ENCODE data around the gene GREB1L. TPM values are rescaled to one million over a fixed set of nuclear protein-coding genes. Genes with fewer than 3 reads are reported as not detected.

The GREB1L gene
- total and polyA plus RNA-seq, 12 donors, result 0.39 to 4.9 (median 1.3) TPM

DNA sequence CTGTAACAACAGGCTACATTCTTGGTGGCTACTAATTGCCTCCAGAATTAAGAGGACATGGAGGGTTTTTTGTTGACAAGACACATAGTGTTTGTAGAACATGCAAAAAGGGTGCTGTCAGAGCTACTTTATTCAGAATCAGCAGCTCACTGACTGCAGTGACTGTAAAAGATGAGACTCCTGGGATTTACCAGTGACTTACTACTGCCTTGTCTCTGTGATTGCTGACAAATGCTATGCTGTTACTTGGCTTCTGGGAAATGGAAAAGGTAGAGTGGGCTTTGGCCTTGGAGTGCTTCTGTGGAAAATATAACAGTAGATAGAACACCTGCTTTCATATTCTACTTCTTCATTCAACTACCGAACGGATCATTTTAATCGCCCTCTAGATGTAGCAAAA lies 47.8 kb downstream of the GREB1L start:
- no peaks in the 10 kb centered on the region for H3K36me3 ChIP-seq (replicated peaks in 1 of 2)
- no peak for DNase-seq
- 81 to 90% (median 89%) methylated on average over 3 of the region's 3 CpGs for WGBS, 4 donors
- H3K9me3 ChIP-seq (replicated peaks in 1 of 3), result no peaks in the 10 kb centered on the region
- H3K27ac ChIP-seq, result no peak overlapping the region
- H3K4me3 ChIP-seq, result no peak overlapping the region
- H3K4me1 ChIP-seq (replicated peaks in 1 of 2), result no peaks in the 10 kb centered on the region
- intact Hi-C loops (cut with DNase I), result loop anchor here in 1 of 2 donors (10.0 kb wide), 1 partner anchor 85 kb away; no protein-coding TSS in a partner anchor
- H3K27me3 ChIP-seq, result no peaks in the 10 kb centered on the region
- TF ChIP-seq, protein P1, sequence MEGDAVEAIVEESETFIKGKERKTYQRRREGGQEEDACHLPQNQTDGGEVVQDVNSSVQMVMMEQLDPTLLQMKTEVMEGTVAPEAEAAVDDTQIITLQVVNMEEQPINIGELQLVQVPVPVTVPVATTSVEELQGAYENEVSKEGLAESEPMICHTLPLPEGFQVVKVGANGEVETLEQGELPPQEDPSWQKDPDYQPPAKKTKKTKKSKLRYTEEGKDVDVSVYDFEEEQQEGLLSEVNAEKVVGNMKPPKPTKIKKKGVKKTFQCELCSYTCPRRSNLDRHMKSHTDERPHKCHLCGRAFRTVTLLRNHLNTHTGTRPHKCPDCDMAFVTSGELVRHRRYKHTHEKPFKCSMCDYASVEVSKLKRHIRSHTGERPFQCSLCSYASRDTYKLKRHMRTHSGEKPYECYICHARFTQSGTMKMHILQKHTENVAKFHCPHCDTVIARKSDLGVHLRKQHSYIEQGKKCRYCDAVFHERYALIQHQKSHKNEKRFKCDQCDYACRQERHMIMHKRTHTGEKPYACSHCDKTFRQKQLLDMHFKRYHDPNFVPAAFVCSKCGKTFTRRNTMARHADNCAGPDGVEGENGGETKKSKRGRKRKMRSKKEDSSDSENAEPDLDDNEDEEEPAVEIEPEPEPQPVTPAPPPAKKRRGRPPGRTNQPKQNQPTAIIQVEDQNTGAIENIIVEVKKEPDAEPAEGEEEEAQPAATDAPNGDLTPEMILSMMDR (IDR thresholded peaks at IDR 0.05), result no peak
- no peak for TF ChIP-seq POLR2A (IDR thresholded peaks at IDR 0.05)

DNA sequence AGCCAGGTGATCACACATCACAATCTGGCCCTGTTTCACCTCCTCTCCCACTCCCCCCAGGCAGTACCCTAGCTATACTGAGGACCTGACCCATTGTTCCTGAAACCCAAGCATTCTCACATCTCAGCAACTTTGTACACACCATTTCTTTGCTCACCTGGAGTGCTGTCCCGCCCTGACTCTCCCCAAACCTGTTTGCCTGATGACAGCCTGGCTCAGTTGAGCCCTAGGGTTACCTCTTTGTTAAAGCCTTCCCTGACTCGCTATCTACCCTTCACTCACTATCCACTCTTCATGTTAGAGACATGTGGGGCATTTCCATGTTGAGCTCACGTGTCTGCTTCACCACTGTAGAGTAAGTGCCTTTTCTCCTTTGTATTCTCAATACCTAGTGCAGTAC lies 49.1 kb downstream of the GREB1L start:
- no peak for DNase-seq
- H3K27me3 ChIP-seq, result no peaks in the 10 kb centered on the region
- H3K9me3 ChIP-seq (replicated peaks in 1 of 3), result no peaks in the 10 kb centered on the region
- H3K4me3 ChIP-seq, result no peak overlapping the region
- no peak overlapping the region for H3K27ac ChIP-seq
- intact Hi-C loops (cut with DNase I), result loop anchor here in 1 of 2 donors (10.0 kb wide), 1 partner anchor 84 kb away; no protein-coding TSS in a partner anchor
- WGBS, 4 donors, result 68 to 88% (median 81%) methylated on average over 3 of the region's 3 CpGs
- H3K4me1 ChIP-seq (replicated peaks in 1 of 2), result no peaks in the 10 kb centered on the region
- TF ChIP-seq, protein P1 (IDR thresholded peaks at IDR 0.05), result no peak
- no peak for TF ChIP-seq POLR2A (IDR thresholded peaks at IDR 0.05)
- no peaks in the 10 kb centered on the region for H3K36me3 ChIP-seq (replicated peaks in 1 of 2)

- no peak overlapping the region for H3K27ac ChIP-seq
- H3K4me1 ChIP-seq (replicated peaks in 1 of 2), result no peaks in the 10 kb centered on the region
- H3K36me3 ChIP-seq (replicated peaks in 1 of 2), result no peaks in the 10 kb centered on the region
- no peaks in the 10 kb centered on the region for H3K9me3 ChIP-seq (replicated peaks in 1 of 3)
- no peaks in the 10 kb centered on the region for H3K27me3 ChIP-seq
- intact Hi-C loops (cut with DNase I), result loop anchor here in 1 of 2 donors (10.0 kb wide), 1 partner anchor 81 kb away; no protein-coding TSS in a partner anchor
- H3K4me3 ChIP-seq, result no peak overlapping the region
- WGBS, 4 donors, result 91 to 98% (median 96%) methylated on average over 3 of the region's 3 CpGs
- TF ChIP-seq, protein P1 (IDR thresholded peaks at IDR 0.05), result no peak
- TF ChIP-seq POLR2A (IDR thresholded peaks at IDR 0.05), result no peak
- DNase-seq, result no peak
These were observed 51.4 kb downstream of the GREB1L start for GRCh38 chr18:21293479-21293878.

DNA sequence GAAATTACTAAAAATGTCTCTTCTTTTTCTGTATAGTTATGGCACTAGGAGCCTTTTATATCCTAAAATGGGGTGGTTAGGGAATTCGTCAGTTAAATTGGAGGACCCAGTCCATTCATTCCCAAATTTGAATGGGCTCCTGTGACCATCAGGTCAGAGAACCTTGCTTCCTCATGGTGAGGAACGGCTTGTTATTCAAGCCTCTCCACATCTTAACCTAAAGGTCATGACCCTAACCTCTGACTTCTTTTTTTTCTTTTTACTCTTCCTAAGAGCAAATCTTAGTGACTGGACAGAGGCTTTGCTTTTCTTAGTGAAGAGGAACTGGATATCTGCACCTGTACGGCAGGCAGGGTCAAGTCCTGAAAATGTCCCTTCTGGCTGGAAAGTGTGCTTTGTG lies 53.1 kb downstream of the GREB1L start:
- H3K27me3 ChIP-seq, result no peaks in the 10 kb centered on the region
- no peaks in the 10 kb centered on the region for H3K4me1 ChIP-seq (replicated peaks in 1 of 2)
- 70 to 86% (median 76%) methylated on average over 3 of the region's 3 CpGs for WGBS, 4 donors
- DNase-seq, result no peak
- intact Hi-C loops (cut with DNase I), result loop anchor here in 1 of 2 donors (10.0 kb wide), 1 partner anchor 80 kb away; no protein-coding TSS in a partner anchor
- no peaks in the 10 kb centered on the region for H3K9me3 ChIP-seq (replicated peaks in 1 of 3)
- H3K27ac ChIP-seq, result no peak overlapping the region
- H3K36me3 ChIP-seq (replicated peaks in 1 of 2), result no peaks in the 10 kb centered on the region
- no peak for TF ChIP-seq POLR2A (IDR thresholded peaks at IDR 0.05)
- TF ChIP-seq, protein P1 (IDR thresholded peaks at IDR 0.05), result no peak
- no peak overlapping the region for H3K4me3 ChIP-seq

Data from adrenal gland (tissue), 12 donors.